HepG2 (cell line): ENCODE measurements around the gene NKD1. TPM values are rescaled to one million over a fixed set of nuclear protein-coding genes. Genes with fewer than 3 reads are reported as not detected.

Experiments
- ATF7-NPFF ChIP-seq: sonication (generic); formaldehyde crosslinking; IDR thresholded peaks from 2 replicates; pipeline ENCODE4 v1.8.1; 2023; ENCODE audit warnings: mild to moderate bottlenecking, low read depth, missing genetic modification reagents, moderate library complexity
- CREB1 ChIP-seq, 2 experiments: fragments of 450-650 bp in 1 of 2; IDR thresholded peaks; 2 replicates each; pipeline ENCODE4 v1.6.1; 2016 to 2017; ENCODE audit warnings: control low read depth in 1 of 2, mild to moderate bottlenecking in 1 of 2, missing compliant biosample characterization in 1 of 2, missing genetic modification characterization in 1 of 2
- EED ChIP-seq: sonication (generic); formaldehyde crosslinking; IDR thresholded peaks from 2 replicates; pipeline ENCODE4 v1.5.0; 2020; ENCODE audit warnings: mild to moderate bottlenecking, missing genetic modification reagents
- HDAC6 ChIP-seq: fragments of 200-600 bp; sonication (generic); IDR thresholded peaks from 2 replicates; pipeline ENCODE4 v1.7.0; 2017; ENCODE audit warnings: mild to moderate bottlenecking, antibody characterized with exemption, low read length, low read depth
- KAT7 ChIP-seq: IDR thresholded peaks from 2 replicates; pipeline ENCODE4 v1.6.1; 2018; ENCODE audit warnings: borderline replicate concordance, missing compliant biosample characterization
- MAZ ChIP-seq, 2 experiments: sonication (generic) in 1 of 2; formaldehyde crosslinking in 1 of 2; IDR thresholded peaks; 2 replicates each; pipeline versions ENCODE4 v1.5.0 to v1.6.1; 2012 to 2020; ENCODE audit warnings: low read depth in 2 of 2, mild to moderate bottlenecking in 2 of 2, borderline replicate concordance in 1 of 2, improper control_type of control experiment in 1 of 2, low read length in 1 of 2, missing genetic modification reagents in 1 of 2, moderate library complexity in 1 of 2
- NCOA2 ChIP-seq: sonication (generic); formaldehyde crosslinking; IDR thresholded peaks from 2 replicates; pipeline ENCODE4 v1.8.0; 2022; ENCODE audit warnings: inconsistent platforms
- NFATC3 ChIP-seq: sonication (generic); formaldehyde crosslinking; IDR thresholded peaks from 2 replicates; pipeline ENCODE4 v1.5.1; 2020; ENCODE audit warnings: mild to moderate bottlenecking, missing genetic modification reagents
- ONECUT2 ChIP-seq: sonication (generic); formaldehyde crosslinking; IDR thresholded peaks from 2 replicates; pipeline ENCODE4 v1.4.0; 2020; ENCODE audit warnings: missing genetic modification reagents
- RFXANK ChIP-seq: IDR thresholded peaks from 2 replicates; pipeline ENCODE4 v1.6.1; 2016
- STAG1 ChIP-seq: sonication (generic); formaldehyde crosslinking; IDR thresholded peaks from 2 replicates; pipeline ENCODE4 v1.4.0; 2020; ENCODE audit warnings: missing genetic modification reagents
- TBP ChIP-seq: sonication (generic); formaldehyde crosslinking; IDR thresholded peaks from 2 replicates; pipeline ENCODE4 v1.5.0; 2020; ENCODE audit warnings: missing genetic modification reagents
- THAP11 ChIP-seq: IDR thresholded peaks from 2 replicates; pipeline ENCODE4 v1.6.1; 2016; ENCODE audit warnings: missing biosample characterization, missing genetic modification reagents
- ZBTB21 ChIP-seq: sonication (generic); formaldehyde crosslinking; IDR thresholded peaks from 2 replicates; pipeline ENCODE4 v1.4.0; 2020; ENCODE audit warnings: missing genetic modification reagents
- ZBTB7A ChIP-seq: sonication (generic); formaldehyde crosslinking; IDR thresholded peaks from 2 replicates; pipeline ENCODE4 v1.8.0; 2022; ENCODE audit warnings: mild to moderate bottlenecking, missing genetic modification reagents
- ZNF547 ChIP-seq: sonication (generic); formaldehyde crosslinking; IDR thresholded peaks from 2 replicates; pipeline ENCODE4 v1.5.1; 2020; ENCODE audit warnings: mild to moderate bottlenecking, missing genetic modification reagents
- ZNF564 ChIP-seq: sonication (generic); formaldehyde crosslinking; IDR thresholded peaks from 2 replicates; pipeline ENCODE4 v1.8.1; 2023; ENCODE audit warnings: mild to moderate bottlenecking, missing genetic modification reagents
- ZNF7 ChIP-seq: IDR thresholded peaks from 2 replicates; pipeline ENCODE4 v1.6.1; 2016; ENCODE audit warnings: missing biosample characterization, missing genetic modification reagents
- ZNF75D ChIP-seq: sonication (generic); formaldehyde crosslinking; IDR thresholded peaks from 2 replicates; pipeline ENCODE4 v1.8.1; 2023; ENCODE audit warnings: missing genetic modification reagents, mild to moderate bottlenecking, borderline replicate concordance
- ZNF879 ChIP-seq: sonication (generic); formaldehyde crosslinking; IDR thresholded peaks from 2 replicates; pipeline ENCODE4 v1.8.1; 2023; ENCODE audit warnings: missing genetic modification reagents
- ZNF883 ChIP-seq: sonication (generic); formaldehyde crosslinking; IDR thresholded peaks from 2 replicates; pipeline ENCODE4 v1.5.1; 2020; ENCODE audit warnings: mild to moderate bottlenecking, missing genetic modification reagents; ENCODE audit errors: not compliant biosample characterization
- polyA plus RNA-seq, 8 experiments: library from polyadenylated mRNA; depleted of rRNA in 3 of 8; stranded (reverse) in 7 of 8; unstranded in 1 of 8; fragments of >200 nt; fragmentation: Illumina TruSeq in 4 of 8; extraction: Trizol in 4 of 8; gene quantifications; 2 replicates each; pipeline versions ENCODE4 v1.2.1 to v1.2.3, GENCODE V29; 2011 to 2016; ENCODE audit warnings: low read depth in 4 of 8, missing spikeins in 1 of 8, mixed read lengths in 1 of 8; ENCODE audit not compliant: insufficient read depth in 1 of 8
- total RNA-seq, 5 experiments: library from RNA; depleted of rRNA; stranded (reverse); fragments of >200 nt; fragmentation: Illumina TruSeq; extraction: Trizol; gene quantifications; 2 replicates each; pipeline ENCODE4 v1.2.3, GENCODE V29; 2016; ENCODE audit warnings: low read depth in 1 of 5
- TF ChIP-seq, protein P1 (sequence below): sonication (generic); formaldehyde crosslinking; IDR thresholded peaks from 2 replicates; pipeline ENCODE4 v1.5.0; 2020; ENCODE audit warnings: missing genetic modification reagents
- TF ChIP-seq, protein P2 (sequence below): sonication (generic); formaldehyde crosslinking; IDR thresholded peaks from 2 replicates; pipeline ENCODE4 v1.4.0; 2020; ENCODE audit warnings: mild to moderate bottlenecking, missing genetic modification reagents
- TF ChIP-seq, protein P3 (sequence below): IDR thresholded peaks from 2 replicates; pipeline ENCODE4 v1.6.1; 2012; ENCODE audit warnings: inconsistent platforms
- TF ChIP-seq, protein P4 (sequence below): sonication (generic); formaldehyde crosslinking; IDR thresholded peaks from 2 replicates; pipeline ENCODE4 v1.4.0; 2020; ENCODE audit warnings: missing genetic modification reagents

NKD1 gene
- total and polyA plus RNA-seq, 2 of the 13 experiments (the other 11 are each of a cell fraction or from before 2014, with no cell fraction given): 70.4 to 121 TPM

DNA sequence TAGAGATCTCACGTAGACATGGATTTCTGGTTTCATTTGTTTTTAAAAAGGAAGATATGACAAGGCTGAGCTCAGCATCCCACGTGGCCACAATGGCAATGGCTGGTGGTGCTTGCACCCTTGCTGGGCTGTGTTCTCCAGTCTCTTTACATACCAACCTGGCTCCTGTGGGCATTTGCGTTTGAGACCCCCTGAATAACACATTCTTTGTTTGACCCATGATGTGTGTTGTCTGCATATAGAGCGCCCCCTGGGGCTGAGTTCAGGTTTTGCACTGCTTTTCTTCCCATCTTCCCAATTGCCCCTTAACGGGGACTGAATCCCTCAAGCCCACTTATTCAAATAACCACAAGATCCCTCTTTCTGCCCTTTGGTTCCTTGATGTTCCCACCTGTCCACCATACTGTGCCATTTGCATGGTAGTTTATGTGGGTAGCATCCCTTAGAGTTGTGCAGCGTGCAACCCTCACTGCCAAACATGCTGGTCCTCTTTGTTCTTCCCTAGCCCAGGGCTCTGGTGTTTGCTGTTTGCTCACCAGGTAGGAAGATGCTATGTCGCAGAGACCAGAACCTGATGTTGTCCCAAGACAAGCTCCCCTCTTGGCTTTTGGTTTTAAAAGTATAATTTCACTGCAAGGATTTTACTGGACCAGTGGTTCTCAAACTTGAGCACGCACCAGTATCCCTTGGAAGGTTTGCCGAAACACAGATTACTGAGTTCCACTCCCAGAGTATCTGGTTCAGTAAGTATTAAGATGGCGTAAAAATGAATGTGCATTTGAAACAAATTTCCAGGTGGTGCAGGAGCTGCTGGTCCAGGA, 38.5 kb upstream of the NKD1 start (continued):
- TF ChIP-seq, protein P1, sequence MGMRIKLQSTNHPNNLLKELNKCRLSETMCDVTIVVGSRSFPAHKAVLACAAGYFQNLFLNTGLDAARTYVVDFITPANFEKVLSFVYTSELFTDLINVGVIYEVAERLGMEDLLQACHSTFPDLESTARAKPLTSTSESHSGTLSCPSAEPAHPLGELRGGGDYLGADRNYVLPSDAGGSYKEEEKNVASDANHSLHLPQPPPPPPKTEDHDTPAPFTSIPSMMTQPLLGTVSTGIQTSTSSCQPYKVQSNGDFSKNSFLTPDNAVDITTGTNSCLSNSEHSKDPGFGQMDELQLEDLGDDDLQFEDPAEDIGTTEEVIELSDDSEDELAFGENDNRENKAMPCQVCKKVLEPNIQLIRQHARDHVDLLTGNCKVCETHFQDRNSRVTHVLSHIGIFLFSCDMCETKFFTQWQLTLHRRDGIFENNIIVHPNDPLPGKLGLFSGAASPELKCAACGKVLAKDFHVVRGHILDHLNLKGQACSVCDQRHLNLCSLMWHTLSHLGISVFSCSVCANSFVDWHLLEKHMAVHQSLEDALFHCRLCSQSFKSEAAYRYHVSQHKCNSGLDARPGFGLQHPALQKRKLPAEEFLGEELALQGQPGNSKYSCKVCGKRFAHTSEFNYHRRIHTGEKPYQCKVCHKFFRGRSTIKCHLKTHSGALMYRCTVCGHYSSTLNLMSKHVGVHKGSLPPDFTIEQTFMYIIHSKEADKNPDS (CRISPR knock-in tag): no peak
- TF ChIP-seq, protein P2, sequence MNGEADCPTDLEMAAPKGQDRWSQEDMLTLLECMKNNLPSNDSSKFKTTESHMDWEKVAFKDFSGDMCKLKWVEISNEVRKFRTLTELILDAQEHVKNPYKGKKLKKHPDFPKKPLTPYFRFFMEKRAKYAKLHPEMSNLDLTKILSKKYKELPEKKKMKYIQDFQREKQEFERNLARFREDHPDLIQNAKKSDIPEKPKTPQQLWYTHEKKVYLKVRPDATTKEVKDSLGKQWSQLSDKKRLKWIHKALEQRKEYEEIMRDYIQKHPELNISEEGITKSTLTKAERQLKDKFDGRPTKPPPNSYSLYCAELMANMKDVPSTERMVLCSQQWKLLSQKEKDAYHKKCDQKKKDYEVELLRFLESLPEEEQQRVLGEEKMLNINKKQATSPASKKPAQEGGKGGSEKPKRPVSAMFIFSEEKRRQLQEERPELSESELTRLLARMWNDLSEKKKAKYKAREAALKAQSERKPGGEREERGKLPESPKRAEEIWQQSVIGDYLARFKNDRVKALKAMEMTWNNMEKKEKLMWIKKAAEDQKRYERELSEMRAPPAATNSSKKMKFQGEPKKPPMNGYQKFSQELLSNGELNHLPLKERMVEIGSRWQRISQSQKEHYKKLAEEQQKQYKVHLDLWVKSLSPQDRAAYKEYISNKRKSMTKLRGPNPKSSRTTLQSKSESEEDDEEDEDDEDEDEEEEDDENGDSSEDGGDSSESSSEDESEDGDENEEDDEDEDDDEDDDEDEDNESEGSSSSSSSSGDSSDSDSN (CRISPR knock-in tag): no peak
- TF ChIP-seq STAG1 (peak; percentile 79), NCOA2 (CRISPR knock-in tag) (0 out of 2 replicates have a peak, but pooled peaks have one; percentile 31), MAZ (IDR thresholded peaks at IDR 0.05; ENCODE audit: borderline replicate concordance, low read depth, low read length) (no peak), MAZ (CRISPR knock-in tag; IDR thresholded peaks at IDR 0.05; ENCODE audit: low read depth) (no peak), ZBTB21 (CRISPR knock-in tag) (no peak), NFATC3 (CRISPR knock-in tag) (no peak), ZNF564 (no peak), CREB1 (IDR thresholded peaks at IDR 0.05) (no peak), CREB1 (CRISPR knock-in tag; IDR thresholded peaks at IDR 0.05) (no peak), THAP11 (CRISPR knock-in tag) (no peak), TBP (no peak), RFXANK (CRISPR knock-in tag) (no peak), ZNF879 (CRISPR knock-in tag) (no peak), ZNF547 (no peak), ONECUT2 (CRISPR knock-in tag) (0 out of 2 replicates have a peak, but pooled peaks have one; percentile 28), ZBTB7A (CRISPR knock-in tag) (0 out of 2 replicates have a peak, but pooled peaks have one; percentile 28), HDAC6 (no peak), ZNF75D (CRISPR knock-in tag) (no peak), ZNF7 (CRISPR knock-in tag) (no peak), ZNF883 (CRISPR knock-in tag) (no peak), ATF7-NPFF (CRISPR knock-in tag) (no peak), EED (no peak), KAT7 (CRISPR knock-in tag) (no peak)
- TF ChIP-seq, protein P3, sequence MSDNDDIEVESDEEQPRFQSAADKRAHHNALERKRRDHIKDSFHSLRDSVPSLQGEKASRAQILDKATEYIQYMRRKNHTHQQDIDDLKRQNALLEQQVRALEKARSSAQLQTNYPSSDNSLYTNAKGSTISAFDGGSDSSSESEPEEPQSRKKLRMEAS: no peak
- TF ChIP-seq, protein P4, sequence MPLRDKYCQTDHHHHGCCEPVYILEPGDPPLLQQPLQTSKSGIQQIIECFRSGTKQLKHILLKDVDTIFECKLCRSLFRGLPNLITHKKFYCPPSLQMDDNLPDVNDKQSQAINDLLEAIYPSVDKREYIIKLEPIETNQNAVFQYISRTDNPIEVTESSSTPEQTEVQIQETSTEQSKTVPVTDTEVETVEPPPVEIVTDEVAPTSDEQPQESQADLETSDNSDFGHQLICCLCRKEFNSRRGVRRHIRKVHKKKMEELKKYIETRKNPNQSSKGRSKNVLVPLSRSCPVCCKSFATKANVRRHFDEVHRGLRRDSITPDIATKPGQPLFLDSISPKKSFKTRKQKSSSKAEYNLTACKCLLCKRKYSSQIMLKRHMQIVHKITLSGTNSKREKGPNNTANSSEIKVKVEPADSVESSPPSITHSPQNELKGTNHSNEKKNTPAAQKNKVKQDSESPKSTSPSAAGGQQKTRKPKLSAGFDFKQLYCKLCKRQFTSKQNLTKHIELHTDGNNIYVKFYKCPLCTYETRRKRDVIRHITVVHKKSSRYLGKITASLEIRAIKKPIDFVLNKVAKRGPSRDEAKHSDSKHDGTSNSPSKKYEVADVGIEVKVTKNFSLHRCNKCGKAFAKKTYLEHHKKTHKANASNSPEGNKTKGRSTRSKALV: no peak
